IMR-90 (cell line): Measurements from ENCODE around the gene GLCE. TPM values are rescaled to one million over a fixed set of nuclear protein-coding genes. Genes with fewer than 3 reads are reported as not detected.

Source experiments
- ATAC-seq: fragments of 200-7000 bp; cut with Tn5 transposase; 2 replicates; pipeline ENCODE4 v1.9.1; 2020; ENCODE audit warnings: low read depth, mild to moderate bottlenecking, moderate library complexity
- BruUV-seq: library from RNA; stranded (reverse); fragments of 400-500 nt; replicated peaks from 2 replicates; lab custom pipeline; 2021; lab: Mats Ljungman, UMichigan
- CTCF ChIA-PET: fragments of 300-600 bp; formaldehyde crosslinking; extraction: SDS; loops from one replicate; lab custom pipeline; 2021; ENCODE audit warnings: antibody characterized with exemption; lab: Yijun Ruan, JAX
- POLR2A ChIA-PET: fragments of 300-600 bp; sonication (Branson Sonifier 250); formaldehyde crosslinking; loops from one replicate; lab custom pipeline; 2022; ENCODE audit warnings: antibody characterized with exemption; ENCODE audit not compliant: unreplicated experiment; lab: Charles Lee
- DNase-seq: peaks from one replicate; pipeline ENCODE4 v3.0.0; 2013
- H2AFZ ChIP-seq: replicated peaks from 2 replicates; pipeline ENCODE3; 2013; ENCODE audit warnings: low read length, mild to moderate bottlenecking; ENCODE audit not compliant: poor library complexity
- H2AK5ac ChIP-seq: 2 replicates; pipeline ENCODE4 v1.6.1; 2013; ENCODE audit warnings: low read depth, low read length, inconsistent platforms
- H2AK9ac ChIP-seq: replicated peaks from 2 replicates; pipeline ENCODE3; 2013; ENCODE audit warnings: mild to moderate bottlenecking, low read depth, low read length, moderate library complexity; ENCODE audit not compliant: poor library complexity
- H2BK120ac ChIP-seq: 2 replicates; pipeline ENCODE4 v1.6.1; 2013; ENCODE audit warnings: low read depth, low read length, inconsistent platforms
- H2BK15ac ChIP-seq: 3 replicates; pipeline ENCODE4 v1.6.1; 2013; ENCODE audit warnings: low read depth, low read length, inconsistent platforms
- H2BK20ac ChIP-seq: 2 replicates; pipeline ENCODE4 v1.6.1; 2013; ENCODE audit warnings: low read depth, mild to moderate bottlenecking, inconsistent platforms, low read length, moderate library complexity
- H2BK5ac ChIP-seq: 2 replicates; pipeline ENCODE4 v1.6.1; 2013; ENCODE audit warnings: mild to moderate bottlenecking, low read depth, low read length, inconsistent platforms; ENCODE audit not compliant: poor library complexity, severe bottlenecking
- H3K14ac ChIP-seq: replicated peaks from 2 replicates; pipeline ENCODE4 v1.6.1; 2013; ENCODE audit warnings: low read depth, low read length, inconsistent platforms
- H3K18ac ChIP-seq: 2 replicates; pipeline ENCODE4 v1.6.1; 2013; ENCODE audit warnings: low read depth, low read length, control low read depth
- H3K23ac ChIP-seq: 2 replicates; pipeline ENCODE4 v1.6.1; 2013; ENCODE audit warnings: low read depth, low read length, inconsistent platforms
- H3K27ac ChIP-seq: 2 replicates; pipeline ENCODE4 v1.5.1; 2013; ENCODE audit warnings: mild to moderate bottlenecking, control low read depth, low read length; ENCODE audit not compliant: insufficient read depth
- H3K27me3 ChIP-seq: 2 replicates; pipeline ENCODE4 v1.6.1; 2013; ENCODE audit warnings: low read length; ENCODE audit not compliant: control insufficient read depth, insufficient read depth
- H3K36me3 ChIP-seq: 2 replicates; pipeline ENCODE4 v1.6.1; 2013; ENCODE audit warnings: low read length, mixed read lengths; ENCODE audit not compliant: control insufficient read depth, insufficient read depth
- H3K4ac ChIP-seq: 2 replicates; pipeline ENCODE4 v1.6.1; 2013; ENCODE audit warnings: low read depth, low read length, inconsistent platforms
- H3K4me1 ChIP-seq: 2 replicates; pipeline ENCODE4 v1.6.1; 2013; ENCODE audit warnings: low read length, mixed read lengths; ENCODE audit not compliant: control insufficient read depth, insufficient read depth
- H3K4me2 ChIP-seq: 2 replicates; pipeline ENCODE4 v1.6.1; 2013; ENCODE audit warnings: low read depth, mild to moderate bottlenecking, control low read depth, low read length, moderate library complexity
- H3K4me3 ChIP-seq: 2 replicates; pipeline ENCODE4 v1.5.1; 2013; ENCODE audit warnings: low read depth, mild to moderate bottlenecking, control low read depth, low read length, moderate library complexity; ENCODE audit not compliant: insufficient read depth
- H3K56ac ChIP-seq: 2 replicates; pipeline ENCODE4 v1.6.1; 2013; ENCODE audit warnings: low read length, inconsistent platforms; ENCODE audit not compliant: insufficient read depth; ENCODE audit errors: extremely low read depth
- H3K79me1 ChIP-seq, 2 experiments: 2 replicates each; pipeline ENCODE4 v1.6.1; 2013; ENCODE audit warnings: low read length in 2 of 2, inconsistent platforms in 1 of 2, low read depth in 1 of 2
- H3K9ac ChIP-seq: 2 replicates; pipeline ENCODE4 v1.6.1; 2013; ENCODE audit warnings: low read depth, low read length, control low read depth
- H3K9me1 ChIP-seq: 2 replicates; pipeline ENCODE4 v1.6.1; 2013; ENCODE audit warnings: low read length, inconsistent platforms; ENCODE audit not compliant: insufficient read depth
- H3K9me3 ChIP-seq: 2 replicates; pipeline ENCODE4 v1.6.1; 2013; ENCODE audit warnings: low read length; ENCODE audit not compliant: control insufficient read depth, insufficient read depth
- H4K20me1 ChIP-seq: 2 replicates; pipeline ENCODE4 v1.6.1; 2013; ENCODE audit warnings: low read length, inconsistent platforms; ENCODE audit not compliant: insufficient read depth
- H4K5ac ChIP-seq: 2 replicates; pipeline ENCODE4 v1.6.1; 2013; ENCODE audit warnings: mild to moderate bottlenecking, low read depth, low read length, control low read depth
- H4K8ac ChIP-seq, 2 experiments: 2 replicates each; pipeline ENCODE4 v1.6.1; 2013; ENCODE audit warnings: low read depth in 2 of 2, low read length in 2 of 2, control low read depth in 1 of 2, inconsistent platforms in 1 of 2
- H4K91ac ChIP-seq: 2 replicates; pipeline ENCODE4 v1.6.1; 2013; ENCODE audit warnings: low read depth, low read length, inconsistent platforms; ENCODE audit not compliant: insufficient read depth
- BHLHE40 ChIP-seq: fragments of 150-350 bp; IDR thresholded peaks from 2 replicates; pipeline ENCODE4 v1.6.1; 2016; ENCODE audit warnings: mild to moderate bottlenecking, low read depth, low read length
- CEBPB ChIP-seq: IDR thresholded peaks from 2 replicates; pipeline ENCODE4 v1.6.1; 2012; ENCODE audit warnings: low read depth, low read length, improper control_type of control experiment
- CHD1 ChIP-seq: IDR thresholded peaks from 2 replicates; pipeline ENCODE4 v1.6.1; 2012; ENCODE audit warnings: low read depth, low read length, improper control_type of control experiment
- CTCF ChIP-seq: conservative IDR thresholded peaks from 2 replicates; pipeline ENCODE4 v1.5.1; 2012; ENCODE audit warnings: mild to moderate bottlenecking, low read depth, low read length, improper control_type of control experiment
- ELK1 ChIP-seq: fragments of 150-350 bp; IDR thresholded peaks from 2 replicates; pipeline ENCODE4 v1.6.1; 2016; ENCODE audit warnings: low read depth, mild to moderate bottlenecking, low read length, moderate library complexity, borderline replicate concordance
- FOS ChIP-seq: fragments of 150-350 bp; IDR thresholded peaks from 2 replicates; pipeline ENCODE4 v1.6.1; 2016; ENCODE audit warnings: low read depth, low read length
- MAFK ChIP-seq: IDR thresholded peaks from 2 replicates; pipeline ENCODE4 v1.6.1; 2012; ENCODE audit warnings: low read depth, low read length, improper control_type of control experiment
- MAZ ChIP-seq: IDR thresholded peaks from 2 replicates; pipeline ENCODE4 v1.6.1; 2012; ENCODE audit warnings: low read depth, mild to moderate bottlenecking, low read length, improper control_type of control experiment, moderate library complexity, borderline replicate concordance
- MXI1 ChIP-seq: IDR thresholded peaks from 2 replicates; pipeline ENCODE4 v1.6.1; 2012; ENCODE audit warnings: low read depth, mild to moderate bottlenecking, low read length, moderate library complexity, borderline replicate concordance
- NFE2L2 ChIP-seq: fragments of 150-350 bp; IDR thresholded peaks from 2 replicates; pipeline ENCODE4 v1.6.1; 2016; ENCODE audit warnings: low read depth, mild to moderate bottlenecking, low read length
- POLR2A ChIP-seq: IDR thresholded peaks from 2 replicates; pipeline ENCODE4 v1.6.1; 2012; ENCODE audit warnings: mild to moderate bottlenecking, low read depth, low read length
- RAD21 ChIP-seq: IDR thresholded peaks from 2 replicates; pipeline ENCODE4 v1.6.1; 2012; ENCODE audit warnings: low read length, improper control_type of control experiment
- RCOR1 ChIP-seq: IDR thresholded peaks from 2 replicates; pipeline ENCODE4 v1.6.1; 2012; ENCODE audit warnings: mild to moderate bottlenecking, low read length, improper control_type of control experiment; ENCODE audit not compliant: insufficient replicate concordance
- RFX5 ChIP-seq: IDR thresholded peaks from 2 replicates; pipeline ENCODE4 v1.8.0; 2012; ENCODE audit warnings: low read depth, mild to moderate bottlenecking, low read length, moderate library complexity
- SMC3 ChIP-seq: fragments of 150-350 bp; IDR thresholded peaks from 2 replicates; pipeline ENCODE4 v1.6.1; 2016; ENCODE audit warnings: low read depth, mild to moderate bottlenecking, antibody characterized with exemption, low read length, moderate library complexity
- USF2 ChIP-seq: fragments of 150-350 bp; IDR thresholded peaks from 2 replicates; pipeline ENCODE4 v1.6.1; 2017; ENCODE audit warnings: mild to moderate bottlenecking, antibody characterized with exemption, low read length, low read depth
- dilution Hi-C: fragments of 300-500 bp; cut with HindIII; formaldehyde crosslinking; loops from one replicate; pipeline ENCODE4 v1.14.3; 2018; ENCODE audit warnings: low sequenced_read_pairs; ENCODE audit not compliant: unreplicated experiment
- in situ Hi-C: fragments of 300-500 bp; cut with MboI; formaldehyde crosslinking; loops from 3 replicates; pipeline ENCODE4 v1.14.3; 2019; ENCODE audit warnings: low sequenced_read_pairs, inconsistent platforms, mixed read lengths
- intact Hi-C: fragments of 100-400 bp; cut with micrococcal nuclease; formaldehyde crosslinking; loops from 2 replicates; pipeline ENCODE4 v1.10.0; 2022
- polyA plus RNA-seq, 3 experiments: library from polyadenylated mRNA; depleted of rRNA; stranded (reverse); fragments of >200 nt; gene quantifications; 2 replicates each; pipeline ENCODE4 v1.2.3, GENCODE V29; 2012; ENCODE audit warnings: low replicate concordance in 1 of 3
- total RNA-seq: library from RNA; depleted of rRNA; stranded (reverse); fragments of >200 nt; gene quantifications from 2 replicates; pipeline ENCODE4 v1.2.3, GENCODE V29; 2012

The GLCE gene
- total and polyA plus RNA-seq, 2 of the 4 experiments (the other 2 are of a cell fraction) = 15.3 to 29.6 TPM

- H4K91ac ChIP-seq = no peak overlapping the region
- no peak overlapping the region for H3K4me3 ChIP-seq
- H2BK20ac ChIP-seq = no peak overlapping the region
- H3K79me1 ChIP-seq = peaks cover 2 to 32% of the 10 kb centered on the region in 2 experiments
- H4K5ac ChIP-seq = no peak overlapping the region
- no peak overlapping the region for H3K4ac ChIP-seq
- no peak overlapping the region for H3K27ac ChIP-seq
- H2AK9ac ChIP-seq = no peak overlapping the region
- no peak overlapping the region for H2BK15ac ChIP-seq
- no peak overlapping the region for H2BK5ac ChIP-seq
- no peaks in the 10 kb centered on the region for H4K20me1 ChIP-seq
- ChIA-PET CTCF (no interaction called here), POLR2A (no interaction called here)
- H3K56ac ChIP-seq = no peak overlapping the region
- no peak overlapping the region for H2BK120ac ChIP-seq
- no peak overlapping the region for H2AFZ ChIP-seq
- no peak overlapping the region for H3K18ac ChIP-seq
- H3K14ac ChIP-seq = no peak overlapping the region
- DNase-seq = peak; percentile 34
- no peaks in the 10 kb centered on the region for H3K36me3 ChIP-seq
- no TSS peak for BruUV-seq
- no peak overlapping the region for H4K8ac ChIP-seq
- no peaks in the 10 kb centered on the region for H3K27me3 ChIP-seq
- dilution Hi-C loops (no loop called here), in situ Hi-C loops (no loop called here), intact Hi-C loops (no loop called here)
- H3K4me1 ChIP-seq = no peaks in the 10 kb centered on the region
- no peak overlapping the region for H3K23ac ChIP-seq
- no peak overlapping the region for H2AK5ac ChIP-seq
- ATAC-seq = no peak
- no peak overlapping the region for H3K4me2 ChIP-seq
- no peak overlapping the region for H3K9ac ChIP-seq
- TF ChIP-seq BHLHE40 (no peak), MXI1 (no peak), ELK1 (no peak), CEBPB (no peak), CTCF (no peak), POLR2A (no peak), FOS (no peak), RAD21 (no peak), CHD1 (no peak), USF2 (no peak), MAZ (no peak), NFE2L2 (no peak), MAFK (no peak), RCOR1 (no peak), SMC3 (no peak), RFX5 (no peak)
- H3K9me3 ChIP-seq = no peaks in the 10 kb centered on the region
- H3K9me1 ChIP-seq = no peaks in the 10 kb centered on the region
These were observed 21.0 kb downstream of the GLCE start for GRCh38 chr15:69181424-69181823.
